ENCODE results near the gene ROR1. TPM values are rescaled to one million over a fixed set of nuclear protein-coding genes. Genes with fewer than 3 reads are reported as not detected.

ROR1 gene
- total RNA-seq, 1 donor from 2014 or later = 81.4 TPM

DNA sequence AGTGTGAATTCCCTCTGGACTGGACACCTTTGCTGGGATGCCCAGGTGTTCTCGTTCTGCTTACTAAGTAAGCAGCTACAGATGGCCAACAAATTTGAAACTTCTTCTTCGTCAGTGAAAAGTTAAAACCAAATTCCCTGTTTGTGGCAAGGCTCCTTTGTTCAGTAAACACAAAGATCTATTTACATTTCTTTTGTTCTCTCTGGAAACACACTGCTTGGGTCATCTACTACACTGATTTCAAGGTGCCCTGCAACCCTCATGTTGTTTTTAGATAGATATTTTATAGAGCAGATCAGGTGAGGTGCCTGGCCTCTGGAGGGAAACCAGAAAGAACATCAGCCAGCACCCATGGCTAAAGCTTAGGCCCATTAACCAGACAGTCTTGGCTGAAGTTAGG is 272.4 kb downstream of the ROR1 start:
- no peak overlapping the region for H3K4me3 Mint-ChIP-seq
- no peaks in the 10 kb centered on the region for H3K27me3 Mint-ChIP-seq (ENCODE audit: low read depth)
- no peak for DNase-seq (ENCODE audit: low spot score in 2 of 2, unreplicated experiment in 2 of 2)
- H3K27ac Mint-ChIP-seq = no peak overlapping the region
- no peaks in the 10 kb centered on the region for H3K9me3 Mint-ChIP-seq
- peaks cover 61% of the 10 kb centered on the region for H3K4me1 Mint-ChIP-seq
- TF ChIP-seq, protein P1, sequence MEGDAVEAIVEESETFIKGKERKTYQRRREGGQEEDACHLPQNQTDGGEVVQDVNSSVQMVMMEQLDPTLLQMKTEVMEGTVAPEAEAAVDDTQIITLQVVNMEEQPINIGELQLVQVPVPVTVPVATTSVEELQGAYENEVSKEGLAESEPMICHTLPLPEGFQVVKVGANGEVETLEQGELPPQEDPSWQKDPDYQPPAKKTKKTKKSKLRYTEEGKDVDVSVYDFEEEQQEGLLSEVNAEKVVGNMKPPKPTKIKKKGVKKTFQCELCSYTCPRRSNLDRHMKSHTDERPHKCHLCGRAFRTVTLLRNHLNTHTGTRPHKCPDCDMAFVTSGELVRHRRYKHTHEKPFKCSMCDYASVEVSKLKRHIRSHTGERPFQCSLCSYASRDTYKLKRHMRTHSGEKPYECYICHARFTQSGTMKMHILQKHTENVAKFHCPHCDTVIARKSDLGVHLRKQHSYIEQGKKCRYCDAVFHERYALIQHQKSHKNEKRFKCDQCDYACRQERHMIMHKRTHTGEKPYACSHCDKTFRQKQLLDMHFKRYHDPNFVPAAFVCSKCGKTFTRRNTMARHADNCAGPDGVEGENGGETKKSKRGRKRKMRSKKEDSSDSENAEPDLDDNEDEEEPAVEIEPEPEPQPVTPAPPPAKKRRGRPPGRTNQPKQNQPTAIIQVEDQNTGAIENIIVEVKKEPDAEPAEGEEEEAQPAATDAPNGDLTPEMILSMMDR (IDR thresholded peaks at IDR 0.05; ENCODE audit: unreplicated experiment) = no peak
- H3K36me3 Mint-ChIP-seq = peaks cover 9% of the 10 kb centered on the region

DNA sequence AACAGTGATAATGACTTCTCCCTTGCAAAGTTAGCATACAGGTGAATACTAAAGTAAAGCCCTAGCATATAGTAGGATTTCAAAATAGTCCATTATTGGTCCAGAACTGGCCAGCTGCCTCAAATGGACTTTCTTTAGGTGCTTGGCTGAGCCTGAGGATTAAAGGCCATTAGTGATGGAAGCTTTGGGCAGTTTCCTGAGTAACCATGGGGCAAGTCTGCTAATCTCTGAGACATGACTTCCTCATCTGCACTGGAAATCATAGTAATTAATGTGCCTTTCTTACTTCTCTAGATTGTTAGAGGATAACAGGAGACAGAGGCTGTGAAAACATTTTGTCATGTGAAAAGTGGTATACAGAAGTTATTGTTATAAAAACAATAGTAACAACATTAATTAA is 273.1 kb downstream of the ROR1 start:
- H3K36me3 Mint-ChIP-seq = peaks cover 9% of the 10 kb centered on the region
- no peaks in the 10 kb centered on the region for H3K27me3 Mint-ChIP-seq (ENCODE audit: low read depth)
- TF ChIP-seq, protein P1 (IDR thresholded peaks at IDR 0.05; ENCODE audit: unreplicated experiment) = no peak
- no peak overlapping the region for H3K4me3 Mint-ChIP-seq
- peak overlapping the region; percentile 6 for H3K27ac Mint-ChIP-seq
- H3K4me1 Mint-ChIP-seq = peaks cover 59% of the 10 kb centered on the region
- H3K9me3 Mint-ChIP-seq = no peaks in the 10 kb centered on the region
- no peak for DNase-seq (ENCODE audit: low spot score in 2 of 2, unreplicated experiment in 2 of 2)

GRCh38 chr1:64047549-64047996 is 273.8 kb downstream of the ROR1 start:
- no peak for DNase-seq (ENCODE audit: low spot score in 2 of 2, unreplicated experiment in 2 of 2)
- TF ChIP-seq, protein P1 (IDR thresholded peaks at IDR 0.05; ENCODE audit: unreplicated experiment) = no peak
- Mint-ChIP-seq H3K36me3 (peaks cover 9% of the 10 kb centered on the region), H3K27me3 (ENCODE audit: low read depth) (no peaks in the 10 kb centered on the region), H3K27ac (no peak overlapping the region), H3K9me3 (no peaks in the 10 kb centered on the region), H3K4me3 (no peak overlapping the region), H3K4me1 (peaks cover 59% of the 10 kb centered on the region)

DNA sequence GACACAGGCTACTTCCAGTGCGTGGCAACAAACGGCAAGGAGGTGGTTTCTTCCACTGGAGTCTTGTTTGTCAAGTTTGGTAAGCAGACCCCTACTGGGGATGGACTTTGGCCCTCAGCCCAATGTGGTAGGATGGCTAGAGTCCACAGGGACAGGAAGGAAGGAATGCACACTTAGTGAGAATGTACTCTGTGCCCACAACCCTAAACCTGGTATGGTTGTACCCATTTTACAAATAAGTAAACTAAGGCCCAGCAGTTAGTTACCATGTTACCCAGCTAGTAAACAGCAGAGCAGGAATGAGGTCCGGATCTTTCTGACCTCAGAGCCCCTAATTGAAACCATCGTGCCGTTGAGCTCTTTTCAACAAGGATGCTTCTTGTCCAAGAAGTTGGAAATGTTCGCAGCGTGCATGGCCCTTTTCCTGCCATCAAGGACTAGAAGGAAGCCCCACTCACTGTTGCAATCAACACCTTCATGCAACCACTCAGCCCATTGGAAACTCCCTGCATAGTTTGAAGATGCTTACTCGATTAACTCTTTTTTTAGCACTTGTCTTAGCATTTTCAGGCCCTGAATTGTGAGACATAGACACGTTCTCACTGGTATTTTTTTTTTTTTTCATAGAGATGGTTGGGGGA is 276.2 kb downstream of the ROR1 start:
- no peak for DNase-seq (ENCODE audit: low spot score in 2 of 2, unreplicated experiment in 2 of 2)
- H3K27ac Mint-ChIP-seq = no peak overlapping the region
- no peaks in the 10 kb centered on the region for H3K27me3 Mint-ChIP-seq (ENCODE audit: low read depth)
- TF ChIP-seq, protein P1 (IDR thresholded peaks at IDR 0.05; ENCODE audit: unreplicated experiment) = no peak
- H3K36me3 Mint-ChIP-seq = peaks cover 14% of the 10 kb centered on the region
- no peak overlapping the region for H3K4me3 Mint-ChIP-seq
- H3K4me1 Mint-ChIP-seq = peaks cover 55% of the 10 kb centered on the region
- no peaks in the 10 kb centered on the region for H3K9me3 Mint-ChIP-seq

- H3K9me3 Mint-ChIP-seq = no peaks in the 10 kb centered on the region
- peaks cover 55% of the 10 kb centered on the region for H3K4me1 Mint-ChIP-seq
- H3K27me3 Mint-ChIP-seq (ENCODE audit: low read depth) = no peaks in the 10 kb centered on the region
- no peak overlapping the region for H3K27ac Mint-ChIP-seq
- TF ChIP-seq, protein P1 (IDR thresholded peaks at IDR 0.05; ENCODE audit: unreplicated experiment) = no peak
- peaks cover 18% of the 10 kb centered on the region for H3K36me3 Mint-ChIP-seq
- no peak overlapping the region for H3K4me3 Mint-ChIP-seq
- no peak for DNase-seq (ENCODE audit: low spot score in 2 of 2, unreplicated experiment in 2 of 2)
Observed at GRCh38 chr1:64050601-64051000, 276.8 kb downstream of the ROR1 start.

Data from mesothelial cell of epicardium (in vitro differentiated cells).